Stimulated activated CD8-positive, alpha-beta memory T cell treated with anti-CD3 and anti-CD28 coated beads, Interleukin-12 subunit alpha, Interleukin-12 subunit beta, amount 100 ng/mL, for 24 hours (primary cell): ENCODE results near the gene LETM1.

ENCODE experiments used
- DNase-seq: peaks from one replicate; pipeline ENCODE4 v3.0.0-alpha.2; 2020; ENCODE audit errors: extremely low read depth

Gene LETM1

DNA sequence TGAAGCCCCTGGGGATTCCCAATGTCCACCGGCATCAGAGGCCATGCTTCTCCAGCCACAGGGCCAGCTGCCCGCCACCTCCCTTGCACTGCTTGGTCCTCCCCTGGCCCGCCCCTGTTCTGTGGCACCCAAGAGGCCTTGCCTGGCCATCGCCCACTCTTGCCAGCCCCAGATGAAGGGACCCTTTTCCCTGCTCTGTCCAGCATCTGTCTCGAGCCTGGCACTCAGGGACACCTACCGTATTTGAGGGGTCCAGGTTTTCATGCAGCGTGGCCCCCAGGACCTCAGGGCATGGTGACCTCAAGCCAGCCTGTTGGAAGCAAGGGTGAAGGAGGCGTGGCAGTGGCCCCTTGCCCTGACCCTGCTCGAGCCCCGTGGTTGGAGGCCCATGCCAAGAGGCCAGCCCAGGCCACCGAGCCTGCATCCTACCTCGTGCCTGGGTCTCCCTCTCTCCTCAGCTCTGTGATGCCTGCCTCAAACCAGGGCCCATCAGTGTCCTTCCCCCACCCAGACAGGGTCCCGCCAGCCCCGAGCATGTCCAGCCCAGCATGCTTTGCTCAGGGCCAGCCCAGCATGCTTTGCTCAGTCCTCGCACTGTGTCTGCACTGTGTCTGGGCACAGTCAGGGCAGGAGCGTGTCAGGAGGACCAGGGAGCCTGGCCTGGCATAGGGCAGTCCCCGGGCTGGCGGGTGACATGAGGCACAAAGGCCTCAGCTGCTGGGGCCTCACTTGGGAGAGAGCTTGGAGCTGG is 77.1 kb downstream of the LETM1 start:
- no peak for DNase-seq

- DNase-seq, result no peak
Observed at GRCh38 chr4:1777822-1778641, 77.9 kb downstream of the LETM1 start.

DNA sequence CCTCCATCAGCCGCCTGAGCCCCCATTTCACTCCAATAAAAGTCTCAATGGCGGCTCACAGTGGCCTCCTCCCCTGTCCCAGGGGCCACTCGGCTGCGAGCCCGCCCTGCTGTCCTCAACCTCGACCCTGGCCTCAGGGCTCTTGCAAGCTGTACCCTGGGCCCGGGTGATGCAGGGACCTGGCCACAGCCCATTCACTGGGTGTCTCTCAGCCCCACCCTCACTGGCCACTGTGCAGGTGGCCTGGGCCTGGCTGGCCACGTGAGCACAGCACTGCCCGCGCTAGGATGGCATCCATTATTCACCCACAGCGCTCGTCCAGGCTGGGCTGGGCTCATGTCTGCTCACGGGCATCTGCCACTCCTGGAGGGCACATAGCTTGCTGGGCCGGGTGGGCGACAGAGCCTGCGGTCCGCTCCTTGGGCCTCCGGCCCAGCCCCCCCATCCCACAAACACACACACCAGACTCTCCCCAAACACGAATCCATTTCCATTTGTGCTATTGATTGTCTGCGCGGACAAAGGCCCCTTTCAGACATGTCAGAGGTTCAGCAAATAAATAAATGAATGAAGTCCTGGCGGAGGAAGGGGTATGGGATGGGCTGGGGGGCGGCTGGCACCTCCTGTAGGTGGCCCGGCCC is 79.3 kb downstream of the LETM1 start:
- no peak for DNase-seq

DNA sequence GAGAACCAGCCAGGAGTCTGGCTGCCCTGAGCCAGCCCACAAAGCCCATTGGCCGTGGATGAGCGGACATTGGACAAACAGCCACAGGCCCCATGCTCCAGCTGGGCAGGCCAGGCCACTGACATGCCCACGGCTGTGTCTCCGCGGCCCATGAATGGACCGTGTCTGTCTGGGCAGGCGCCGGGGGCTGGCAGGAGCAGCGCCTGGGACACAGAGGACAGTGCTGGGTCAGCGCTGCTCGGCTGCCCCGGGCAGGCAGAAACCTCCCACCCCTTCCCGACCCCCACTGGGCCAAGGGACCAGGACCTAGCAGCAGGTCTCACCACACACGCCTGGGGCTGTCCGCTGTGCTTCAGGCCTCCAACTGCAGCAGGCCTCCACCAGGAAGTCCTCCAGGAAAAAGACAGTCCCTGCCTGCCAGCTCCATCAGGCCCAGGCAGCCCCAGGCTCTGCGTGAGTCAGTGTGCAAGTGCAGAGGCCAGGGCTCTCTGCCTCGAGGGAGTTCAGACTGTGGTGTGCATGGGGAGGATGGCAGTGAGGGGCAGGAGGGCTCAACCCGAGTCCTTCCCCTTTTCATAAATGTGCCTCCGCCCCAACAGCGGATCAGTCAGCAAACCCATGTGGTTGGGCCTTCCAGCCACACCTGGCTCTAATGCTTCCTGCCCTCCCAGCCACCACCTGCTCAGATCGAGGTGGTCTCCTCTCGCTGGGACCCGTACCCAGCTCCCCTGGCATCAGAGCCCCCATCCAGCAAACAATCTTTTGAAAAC is 80.0 kb downstream of the LETM1 start:
- no peak for DNase-seq

GRCh38 chr4:1773754-1774153 is 82.2 kb downstream of the LETM1 start:
- DNase-seq, result no peak

- no peak for DNase-seq
Observed at GRCh38 chr4:1772853-1773538, 83.0 kb downstream of the LETM1 start.

DNA sequence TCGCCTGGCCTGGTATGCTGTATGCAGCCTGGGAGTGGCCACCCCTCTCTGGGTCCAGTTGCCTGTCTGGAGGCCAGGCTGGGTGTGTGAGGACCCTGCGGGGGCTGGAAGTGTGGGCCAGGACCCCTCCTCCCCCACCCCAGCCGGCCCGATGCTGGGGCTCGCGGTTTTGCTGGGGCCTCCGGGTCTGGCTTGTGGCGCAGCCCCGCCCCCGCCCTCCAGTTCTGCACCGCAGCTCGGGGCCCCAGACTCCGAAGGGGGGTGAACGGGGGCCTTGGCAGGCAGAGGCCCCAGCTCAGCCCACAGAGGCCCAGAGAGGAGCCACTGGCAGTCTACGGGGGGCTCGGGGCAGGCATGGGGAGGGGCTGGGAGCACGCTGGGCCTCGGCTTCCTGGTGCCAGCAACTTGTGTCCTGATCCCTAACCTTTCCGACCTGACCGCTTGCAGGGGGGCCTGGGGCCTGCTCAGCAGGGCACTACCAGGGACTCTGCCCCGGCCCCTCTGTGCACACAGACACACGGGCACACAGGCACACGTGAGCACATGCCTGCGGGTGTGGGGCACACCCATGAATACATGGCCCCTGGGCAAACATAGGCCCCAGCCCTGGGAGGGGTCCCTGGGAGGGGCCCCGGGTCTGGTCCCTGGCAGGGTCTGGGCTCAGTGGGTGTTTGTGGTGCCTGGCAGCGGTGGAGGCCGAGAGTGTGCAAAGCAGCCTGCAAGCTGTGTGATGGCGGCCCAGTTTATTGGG is 84.2 kb downstream of the LETM1 start:
- no peak for DNase-seq

DNA sequence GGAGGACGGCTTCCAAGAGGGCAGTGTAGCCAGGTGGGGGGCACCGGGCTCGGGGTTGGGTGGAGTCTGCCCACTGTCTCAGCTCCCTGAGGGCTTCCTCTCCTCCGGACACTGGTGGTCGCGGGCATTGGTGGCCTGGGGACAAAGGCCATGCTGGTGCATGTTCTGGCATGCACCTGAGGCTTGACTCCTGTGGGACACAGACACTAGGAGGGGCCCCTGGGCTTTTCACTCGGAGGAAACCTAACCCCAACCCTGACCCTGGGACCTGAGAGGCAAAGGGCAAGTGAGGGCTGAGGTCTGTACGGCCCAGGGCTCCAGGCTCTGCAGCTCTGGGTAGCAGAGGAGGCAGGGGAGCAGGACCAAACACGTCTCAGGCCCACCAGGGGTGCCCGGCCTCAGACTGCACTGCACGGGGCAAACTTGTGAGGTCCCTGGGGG is 85.1 kb downstream of the LETM1 start:
- DNase-seq, result no peak

DNA sequence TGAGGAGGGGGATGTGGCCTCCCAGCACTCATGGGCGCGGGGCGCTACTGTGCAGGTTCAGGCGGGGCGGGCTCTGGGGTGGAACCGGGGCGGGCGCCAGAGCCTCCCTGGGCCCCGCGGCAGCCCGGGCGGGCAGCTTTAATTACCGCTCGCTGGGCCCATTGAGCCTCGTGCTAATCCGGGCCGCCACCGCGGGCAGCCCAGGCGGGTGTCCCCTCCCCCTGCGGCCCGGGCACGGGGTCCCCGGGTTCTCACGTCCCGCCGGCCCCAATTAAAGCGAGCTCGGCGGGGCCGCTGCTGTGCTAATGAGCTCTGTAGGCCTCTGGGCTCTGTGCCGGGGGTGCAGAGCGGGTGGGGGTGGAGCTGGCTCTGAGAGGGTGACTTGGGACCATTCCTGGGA is 85.7 kb downstream of the LETM1 start:
- DNase-seq, result no peak

DNA sequence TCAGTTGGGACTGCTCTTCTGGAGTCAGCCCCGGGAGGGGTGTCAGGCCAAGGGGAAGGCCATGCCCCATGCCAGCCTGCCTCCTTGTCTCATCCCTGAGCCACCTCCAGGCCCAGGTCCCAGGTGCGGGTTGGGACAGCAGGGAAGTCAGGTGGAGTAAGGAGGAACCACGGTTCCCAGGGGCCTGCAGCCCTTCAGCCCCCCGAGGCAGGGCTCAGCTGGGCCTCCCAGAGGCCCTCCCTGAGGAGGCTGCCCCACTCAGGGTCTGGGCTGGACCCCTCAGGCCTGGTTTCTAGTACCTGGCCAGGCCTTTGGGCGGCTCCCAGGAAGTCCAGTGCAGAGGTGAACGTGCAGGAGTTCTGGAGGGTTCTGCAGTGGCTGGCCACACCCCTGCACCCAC is 86.3 kb downstream of the LETM1 start:
- DNase-seq, result no peak

GRCh38 chr4:1768367-1769034 is 87.5 kb downstream of the LETM1 start:
- DNase-seq, result no peak

DNA sequence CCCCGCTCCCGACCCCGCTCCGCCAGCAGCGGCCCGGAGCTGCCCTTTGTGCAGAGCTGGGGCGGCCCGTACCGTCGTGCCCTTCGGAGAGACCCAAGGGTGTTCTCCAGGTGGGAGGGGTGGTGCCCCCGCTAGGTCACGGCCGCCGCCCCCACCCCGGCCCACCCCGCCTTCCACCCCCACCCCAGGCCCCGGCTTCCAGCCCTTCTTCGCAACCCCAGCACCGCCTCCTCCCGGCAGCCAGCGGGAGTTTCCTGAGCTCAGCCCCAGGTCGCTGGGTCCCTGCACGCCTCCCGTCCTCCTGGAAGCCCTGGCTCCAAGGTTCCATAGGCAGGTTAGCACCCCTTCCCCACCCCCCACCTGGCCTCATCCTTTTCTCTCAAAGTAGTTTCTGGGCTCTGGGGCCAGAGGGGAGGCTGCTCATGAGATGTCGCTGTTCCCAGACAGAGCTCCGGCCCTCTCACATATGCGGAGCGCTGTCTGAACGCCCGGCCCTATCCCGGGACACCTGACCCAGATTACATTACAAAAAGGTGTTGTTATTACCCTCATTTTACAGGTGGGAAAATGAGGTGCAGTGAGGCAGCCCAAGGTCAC is 88.1 kb downstream of the LETM1 start:
- DNase-seq, result no peak

- DNase-seq, result no peak
Observed at GRCh38 chr4:1767061-1767769, 88.7 kb downstream of the LETM1 start.

DNA sequence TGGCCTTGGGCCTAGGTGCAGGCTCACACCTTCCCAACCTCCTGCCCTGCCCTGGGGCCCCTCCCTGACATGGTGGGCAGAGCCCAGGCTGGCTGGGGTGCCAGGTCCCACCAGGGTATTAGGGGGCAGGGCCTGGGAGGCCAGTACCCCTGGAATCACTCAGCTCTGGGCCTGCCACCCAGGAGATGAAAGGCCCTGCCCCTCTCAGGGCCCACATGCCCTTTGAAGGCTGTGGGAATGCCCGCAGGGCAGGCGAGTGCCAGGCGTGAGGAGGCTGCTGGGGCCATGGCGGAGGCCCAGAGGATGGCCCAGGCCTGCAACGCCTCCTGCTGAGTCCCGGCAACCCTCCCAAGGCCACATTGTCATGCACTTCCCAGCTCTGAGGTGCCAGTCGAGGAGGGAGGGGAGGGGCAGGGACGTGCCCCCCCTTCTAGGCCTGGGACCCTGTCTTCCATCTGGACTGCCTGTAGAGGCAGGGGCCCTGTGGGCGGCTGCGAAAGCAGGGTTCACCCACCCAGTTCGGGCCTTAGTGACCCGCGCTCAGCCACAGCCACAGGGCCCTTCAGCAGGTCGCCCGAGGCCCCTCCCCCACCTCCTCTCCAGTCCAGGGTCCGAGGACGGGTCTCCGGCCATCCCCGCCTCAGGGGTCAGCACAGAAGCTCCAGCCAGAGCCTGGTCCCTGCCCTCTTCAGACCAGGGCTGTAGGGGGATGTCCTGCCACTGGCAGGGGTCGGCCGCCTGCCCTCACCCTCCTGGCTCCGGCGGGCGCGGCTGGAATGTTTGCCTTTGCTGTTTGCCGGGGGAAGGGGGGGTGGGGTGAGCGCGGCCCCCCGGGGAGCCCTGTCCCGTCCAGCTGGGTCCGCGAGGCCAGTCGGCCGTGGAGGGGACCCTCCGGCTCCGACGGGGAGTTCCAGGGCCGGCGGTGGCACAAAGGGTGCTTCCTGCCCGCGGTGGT is 89.6 kb downstream of the LETM1 start:
- no peak for DNase-seq

- DNase-seq, result no peak
Observed at GRCh38 chr4:1765409-1766072, 90.4 kb downstream of the LETM1 start.

GRCh38 chr4:1764670-1765069 is 91.3 kb downstream of the LETM1 start:
- DNase-seq, result no peak

- DNase-seq, result no peak
Observed at GRCh38 chr4:1763550-1764080, 92.3 kb downstream of the LETM1 start.
